Measurements from ENCODE around the gene RYK.

RYK gene

GRCh38 chr3:134250717-134251220 is at the start of gene RYK:
Gene RYK (minus strand): TSS chr3:134250859. CDS start chr3:134250654, 205 bp downstream.
- peaks cover 25% of the 10 kb centered on the region for H3K4me1 ChIP-seq (ENCODE audit: insufficient read depth, low read length)

GRCh38 chr3:134299888-134300206 is 49.2 kb upstream of the RYK start:
- H3K27me3 ChIP-seq (ENCODE audit: insufficient read depth, low read length): no peaks in the 10 kb centered on the region
- no peaks in the 10 kb centered on the region for H3K4me1 ChIP-seq (ENCODE audit: insufficient read depth, low read length)

More at GRCh38 chr3:134250717-134251220, at the start of gene RYK:
- peak within 1 kb of the TSS; percentile 90 for H3K9ac ChIP-seq (ENCODE audit: low read depth, low read length)
- H3K4me3 ChIP-seq (ENCODE audit: low read length): peak within 1 kb of the TSS; percentile 94
- H3K36me3 ChIP-seq (ENCODE audit: insufficient read depth, low read depth, low read length): no peaks in the 10 kb centered on the region
- H3K9me3 ChIP-seq (ENCODE audit: insufficient read depth, low read depth, low read length): 0 out of 2 replicates have a peak, but pooled peaks cover 2% of the 10 kb centered on the region
- no peak within 1 kb of the TSS for H3K27ac ChIP-seq (ENCODE audit: low read length)
- no peaks in the 10 kb centered on the region for H3K27me3 ChIP-seq (ENCODE audit: insufficient read depth, low read length)

GRCh38 chr3:134299185-134299887 is 48.7 kb upstream of the RYK start:
- peaks cover 3% of the 10 kb centered on the region; the same call in 1 of the 2 replicates for H3K9me3 ChIP-seq (ENCODE audit: insufficient read depth, low read depth, low read length)
- H3K27ac ChIP-seq (ENCODE audit: low read length): no peak overlapping the region
- H3K36me3 ChIP-seq (ENCODE audit: insufficient read depth, low read depth, low read length): no peaks in the 10 kb centered on the region
- H3K4me1 ChIP-seq (ENCODE audit: insufficient read depth, low read length): no peaks in the 10 kb centered on the region
- no peak overlapping the region for H3K9ac ChIP-seq (ENCODE audit: low read depth, low read length)
- H3K4me3 ChIP-seq (ENCODE audit: low read length): no peak overlapping the region
- H3K27me3 ChIP-seq (ENCODE audit: insufficient read depth, low read length): no peaks in the 10 kb centered on the region

More at GRCh38 chr3:134299888-134300206, 49.2 kb upstream of the RYK start:
- no peak overlapping the region for H3K4me3 ChIP-seq (ENCODE audit: low read length)
- no peak overlapping the region for H3K9ac ChIP-seq (ENCODE audit: low read depth, low read length)
- no peaks in the 10 kb centered on the region for H3K36me3 ChIP-seq (ENCODE audit: insufficient read depth, low read depth, low read length)
- H3K27ac ChIP-seq (ENCODE audit: low read length): no peak overlapping the region
- peaks cover 3% of the 10 kb centered on the region; the same call in 1 of the 2 replicates for H3K9me3 ChIP-seq (ENCODE audit: insufficient read depth, low read depth, low read length)

- H3K9me3 ChIP-seq (ENCODE audit: insufficient read depth, low read depth, low read length): peaks cover 3% of the 10 kb centered on the region; the same call in 1 of the 2 replicates
- no peak overlapping the region for H3K9ac ChIP-seq (ENCODE audit: low read depth, low read length)
- no peaks in the 10 kb centered on the region for H3K36me3 ChIP-seq (ENCODE audit: insufficient read depth, low read depth, low read length)
- no peak overlapping the region for H3K4me3 ChIP-seq (ENCODE audit: low read length)
- H3K4me1 ChIP-seq (ENCODE audit: insufficient read depth, low read length): no peaks in the 10 kb centered on the region
- no peak overlapping the region for H3K27ac ChIP-seq (ENCODE audit: low read length)
- H3K27me3 ChIP-seq (ENCODE audit: insufficient read depth, low read length): no peaks in the 10 kb centered on the region
Measured at GRCh38 chr3:134298249-134298648, 47.6 kb upstream of the RYK start.

- Histone ChIP-seq H3K27ac (ENCODE audit: low read length) (no peak overlapping the region), H3K4me1 (ENCODE audit: insufficient read depth, low read length) (no peaks in the 10 kb centered on the region), H3K27me3 (ENCODE audit: insufficient read depth, low read length) (no peaks in the 10 kb centered on the region), H3K9me3 (ENCODE audit: insufficient read depth, low read depth, low read length) (peaks cover 3% of the 10 kb centered on the region; the same call in 1 of the 2 replicates), H3K9ac (ENCODE audit: low read depth, low read length) (no peak overlapping the region), H3K4me3 (ENCODE audit: low read length) (no peak overlapping the region), H3K36me3 (ENCODE audit: insufficient read depth, low read depth, low read length) (no peaks in the 10 kb centered on the region)
Measured at GRCh38 chr3:134296616-134297015, 46.0 kb upstream of the RYK start.

GRCh38 chr3:134295930-134296329 is 45.3 kb upstream of the RYK start:
- H3K4me3 ChIP-seq (ENCODE audit: low read length): no peak overlapping the region
- H3K27ac ChIP-seq (ENCODE audit: low read length): no peak overlapping the region
- peaks cover 3% of the 10 kb centered on the region; the same call in 1 of the 2 replicates for H3K9me3 ChIP-seq (ENCODE audit: insufficient read depth, low read depth, low read length)
- no peaks in the 10 kb centered on the region for H3K36me3 ChIP-seq (ENCODE audit: insufficient read depth, low read depth, low read length)
- no peak overlapping the region for H3K9ac ChIP-seq (ENCODE audit: low read depth, low read length)
- no peaks in the 10 kb centered on the region for H3K4me1 ChIP-seq (ENCODE audit: insufficient read depth, low read length)
- no peaks in the 10 kb centered on the region for H3K27me3 ChIP-seq (ENCODE audit: insufficient read depth, low read length)

GRCh38 chr3:134294302-134295280 is 43.9 kb upstream of the RYK start:
- Histone ChIP-seq H3K27ac (ENCODE audit: low read length) (no peak overlapping the region), H3K4me3 (ENCODE audit: low read length) (no peak overlapping the region), H3K27me3 (ENCODE audit: insufficient read depth, low read length) (no peaks in the 10 kb centered on the region), H3K9ac (ENCODE audit: low read depth, low read length) (no peak overlapping the region), H3K36me3 (ENCODE audit: insufficient read depth, low read depth, low read length) (no peaks in the 10 kb centered on the region), H3K9me3 (ENCODE audit: insufficient read depth, low read depth, low read length) (peaks cover 3% of the 10 kb centered on the region; the same call in 1 of the 2 replicates), H3K4me1 (ENCODE audit: insufficient read depth, low read length) (no peaks in the 10 kb centered on the region)

- Histone ChIP-seq H3K36me3 (ENCODE audit: insufficient read depth, low read depth, low read length) (no peaks in the 10 kb centered on the region), H3K27me3 (ENCODE audit: insufficient read depth, low read length) (no peaks in the 10 kb centered on the region), H3K27ac (ENCODE audit: low read length) (no peak overlapping the region), H3K9ac (ENCODE audit: low read depth, low read length) (no peak overlapping the region), H3K9me3 (ENCODE audit: insufficient read depth, low read depth, low read length) (peaks cover 3% of the 10 kb centered on the region; the same call in 1 of the 2 replicates), H3K4me3 (ENCODE audit: low read length) (no peak overlapping the region), H3K4me1 (ENCODE audit: insufficient read depth, low read length) (no peaks in the 10 kb centered on the region)
Measured at GRCh38 chr3:134291319-134292254, 40.9 kb upstream of the RYK start.

- H3K4me1 ChIP-seq (ENCODE audit: insufficient read depth, low read length): no peaks in the 10 kb centered on the region
- H3K36me3 ChIP-seq (ENCODE audit: insufficient read depth, low read depth, low read length): no peaks in the 10 kb centered on the region
- no peak overlapping the region for H3K4me3 ChIP-seq (ENCODE audit: low read length)
- H3K9me3 ChIP-seq (ENCODE audit: insufficient read depth, low read depth, low read length): no peaks in the 10 kb centered on the region
- H3K27ac ChIP-seq (ENCODE audit: low read length): no peak overlapping the region
- H3K9ac ChIP-seq (ENCODE audit: low read depth, low read length): no peak overlapping the region
- no peaks in the 10 kb centered on the region for H3K27me3 ChIP-seq (ENCODE audit: insufficient read depth, low read length)
Measured at GRCh38 chr3:134287512-134287911, 36.9 kb upstream of the RYK start.

GRCh38 chr3:134284438-134284837 is 33.8 kb upstream of the RYK start:
- Histone ChIP-seq H3K27me3 (ENCODE audit: insufficient read depth, low read length) (no peaks in the 10 kb centered on the region), H3K9ac (ENCODE audit: low read depth, low read length) (no peak overlapping the region), H3K27ac (ENCODE audit: low read length) (no peak overlapping the region), H3K36me3 (ENCODE audit: insufficient read depth, low read depth, low read length) (no peaks in the 10 kb centered on the region), H3K9me3 (ENCODE audit: insufficient read depth, low read depth, low read length) (no peaks in the 10 kb centered on the region), H3K4me3 (ENCODE audit: low read length) (no peak overlapping the region), H3K4me1 (ENCODE audit: insufficient read depth, low read length) (0 out of 2 replicates have a peak, but pooled peaks cover 5% of the 10 kb centered on the region)

- Histone ChIP-seq H3K9me3 (ENCODE audit: insufficient read depth, low read depth, low read length) (no peaks in the 10 kb centered on the region), H3K36me3 (ENCODE audit: insufficient read depth, low read depth, low read length) (no peaks in the 10 kb centered on the region), H3K4me1 (ENCODE audit: insufficient read depth, low read length) (0 out of 2 replicates have a peak, but pooled peaks cover 5% of the 10 kb centered on the region), H3K4me3 (ENCODE audit: low read length) (no peak overlapping the region), H3K27ac (ENCODE audit: low read length) (no peak overlapping the region), H3K9ac (ENCODE audit: low read depth, low read length) (no peak overlapping the region), H3K27me3 (ENCODE audit: insufficient read depth, low read length) (no peaks in the 10 kb centered on the region)
Measured at GRCh38 chr3:134282659-134283047, 32.0 kb upstream of the RYK start.

Measured in iPS-20b (cell line).